Sigmoid colon (tissue), 4 donors: ENCODE measurements around the gene GREB1.

Experiments
- CTCF ChIP-seq, 4 experiments: fragments of 450-650 bp in 3 of 4; fragments of 200-600 bp in 1 of 4; IDR thresholded peaks; one replicate each; pipeline ENCODE4 v1.5.1; 2016 to 2019; ENCODE audit warnings: antibody characterized with exemption in 4 of 4, mild to moderate bottlenecking in 3 of 4, moderate library complexity in 2 of 4
- POLR2A ChIP-seq, 2 donors: fragments of 450-650 bp; IDR thresholded peaks; one replicate each; pipeline ENCODE4 v1.6.1; 2016; ENCODE audit warnings: antibody characterized with exemption in 2 of 2, mild to moderate bottlenecking in 2 of 2, moderate library complexity in 2 of 2
- POLR2AphosphoS5 ChIP-seq, 4 donors: sonication (generic); formaldehyde crosslinking; IDR thresholded peaks; one replicate each; pipeline ENCODE4 v1.6.1; 2017; ENCODE audit warnings: antibody characterized with exemption in 4 of 4

- no peak for TF ChIP-seq CTCF (IDR thresholded peaks at IDR 0.05)
- no peak for TF ChIP-seq POLR2A (IDR thresholded peaks at IDR 0.05)
- no peak for TF ChIP-seq POLR2AphosphoS5 (IDR thresholded peaks at IDR 0.05)
Measured at GRCh38 chr2:11516984-11517648, 16.7 kb upstream of the GREB1 start.
